PC-3 (cell line): ENCODE measurements around the gene OTC. TPM values are rescaled to one million over a fixed set of nuclear protein-coding genes. Genes with fewer than 3 reads are reported as not detected.

Experiments used
- ATAC-seq: fragments of 200-7000 bp; cut with Tn5 transposase; 2 replicates; pipeline ENCODE4 v1.9.1; 2020; ENCODE audit warnings: mild to moderate bottlenecking, moderate library complexity
- BruUV-seq: library from RNA; stranded (reverse); fragments of 400-500 nt; replicated peaks from 2 replicates; lab custom pipeline; 2021; lab: Mats Ljungman, UMichigan
- CTCF ChIA-PET: fragments of 300-600 bp; sonication (Branson Sonifier 250); formaldehyde crosslinking; loops from one replicate; lab custom pipeline; 2022; ENCODE audit warnings: antibody characterized with exemption; lab: Charles Lee
- POLR2A ChIA-PET: fragments of 300-600 bp; sonication (Branson Sonifier 250); formaldehyde crosslinking; loops from one replicate; lab custom pipeline; 2022; ENCODE audit warnings: antibody characterized with exemption; ENCODE audit not compliant: unreplicated experiment; lab: Charles Lee
- DNase-seq: peaks from one replicate; pipeline ENCODE4 v3.0.0-alpha.2; 2015
- H2AFZ ChIP-seq: fragments of 300-600 bp; sonication (generic); 2 replicates; pipeline ENCODE4 v1.6.0; 2016; ENCODE audit warnings: antibody characterized with exemption, low read length
- H3F3A ChIP-seq: fragments of 300-600 bp; sonication (generic); one replicate; pipeline ENCODE4 v1.6.0; 2017; ENCODE audit warnings: antibody characterized with exemption, low read length, control low read depth, mild to moderate bottlenecking; ENCODE audit not compliant: unreplicated experiment
- H3K27ac ChIP-seq: fragments of 300-600 bp; sonication (generic); 2 replicates; pipeline ENCODE4 v1.5.1; 2016; ENCODE audit warnings: mild to moderate bottlenecking, low read length
- H3K27me3 ChIP-seq: fragments of 300-600 bp; sonication (generic); 2 replicates; pipeline ENCODE4 v1.6.1; 2016; ENCODE audit warnings: low read length, mixed read lengths
- H3K36me3 ChIP-seq: fragments of 300-600 bp; sonication (generic); 2 replicates; pipeline ENCODE4 v1.6.1; 2016; ENCODE audit warnings: low read depth, mixed run types, low read length, mixed read lengths
- H3K4me1 ChIP-seq: fragments of 300-600 bp; sonication (generic); 2 replicates; pipeline ENCODE4 v1.5.1; 2016; ENCODE audit warnings: low read length; ENCODE audit not compliant: insufficient read depth
- H3K4me2 ChIP-seq: fragments of 300-600 bp; sonication (generic); 2 replicates; pipeline ENCODE4 v1.6.0; 2016; ENCODE audit warnings: low read length
- H3K4me3 ChIP-seq: fragments of 300-600 bp; sonication (generic); 2 replicates; pipeline ENCODE4 v1.5.1; 2016; ENCODE audit warnings: mild to moderate bottlenecking, low read length, mixed read lengths
- H3K79me2 ChIP-seq: fragments of 300-600 bp; sonication (generic); 2 replicates; pipeline ENCODE4 v1.6.1; 2017; ENCODE audit warnings: low read length, mixed read lengths
- H3K9ac ChIP-seq: fragments of 300-600 bp; sonication (generic); 2 replicates; pipeline ENCODE4 v1.6.0; 2016; ENCODE audit warnings: mild to moderate bottlenecking, low read length
- H3K9me2 ChIP-seq: fragments of 300-600 bp; sonication (generic); replicated peaks from 2 replicates; pipeline ENCODE4 v1.6.1; 2016; ENCODE audit warnings: mixed run types, low read length, mixed read lengths
- H3K9me3 ChIP-seq: fragments of 300-600 bp; sonication (generic); 2 replicates; pipeline ENCODE4 v1.6.1; 2016; ENCODE audit warnings: low read length, mixed read lengths
- H4K20me1 ChIP-seq: fragments of 300-600 bp; sonication (generic); 2 replicates; pipeline ENCODE4 v1.6.1; 2016; ENCODE audit warnings: low read length, mixed read lengths
- EZH2 ChIP-seq: fragments of 300-600 bp; sonication (generic); IDR thresholded peaks from one replicate; pipeline ENCODE4 v1.6.1; 2017; ENCODE audit warnings: antibody characterized with exemption, mild to moderate bottlenecking, low read length; ENCODE audit not compliant: unreplicated experiment
- EZH2phosphoT487 ChIP-seq: fragments of 300-600 bp; sonication (generic); IDR thresholded peaks from 2 replicates; pipeline ENCODE4 v1.6.1; 2018; ENCODE audit warnings: mild to moderate bottlenecking, antibody characterized with exemption, low read length, borderline replicate concordance
- intact Hi-C: fragments of 100-400 bp; cut with micrococcal nuclease; formaldehyde crosslinking; loops from 2 replicates; pipeline ENCODE4 v1.9.0; 2023
- total RNA-seq: library from RNA; depleted of rRNA; stranded (reverse); fragments of >200 nt; gene quantifications from 2 replicates; pipeline ENCODE4 v1.2.3, GENCODE V29; 2014
- TF ChIP-seq, protein P1 (sequence below): fragments of 300-600 bp; sonication (generic); conservative IDR thresholded peaks from 2 replicates; pipeline ENCODE4 v1.5.1; 2017; ENCODE audit warnings: antibody characterized with exemption, low read depth, mild to moderate bottlenecking, low read length

The OTC gene
- total RNA-seq, 1 experiment from 2014 or later = not detected

DNA sequence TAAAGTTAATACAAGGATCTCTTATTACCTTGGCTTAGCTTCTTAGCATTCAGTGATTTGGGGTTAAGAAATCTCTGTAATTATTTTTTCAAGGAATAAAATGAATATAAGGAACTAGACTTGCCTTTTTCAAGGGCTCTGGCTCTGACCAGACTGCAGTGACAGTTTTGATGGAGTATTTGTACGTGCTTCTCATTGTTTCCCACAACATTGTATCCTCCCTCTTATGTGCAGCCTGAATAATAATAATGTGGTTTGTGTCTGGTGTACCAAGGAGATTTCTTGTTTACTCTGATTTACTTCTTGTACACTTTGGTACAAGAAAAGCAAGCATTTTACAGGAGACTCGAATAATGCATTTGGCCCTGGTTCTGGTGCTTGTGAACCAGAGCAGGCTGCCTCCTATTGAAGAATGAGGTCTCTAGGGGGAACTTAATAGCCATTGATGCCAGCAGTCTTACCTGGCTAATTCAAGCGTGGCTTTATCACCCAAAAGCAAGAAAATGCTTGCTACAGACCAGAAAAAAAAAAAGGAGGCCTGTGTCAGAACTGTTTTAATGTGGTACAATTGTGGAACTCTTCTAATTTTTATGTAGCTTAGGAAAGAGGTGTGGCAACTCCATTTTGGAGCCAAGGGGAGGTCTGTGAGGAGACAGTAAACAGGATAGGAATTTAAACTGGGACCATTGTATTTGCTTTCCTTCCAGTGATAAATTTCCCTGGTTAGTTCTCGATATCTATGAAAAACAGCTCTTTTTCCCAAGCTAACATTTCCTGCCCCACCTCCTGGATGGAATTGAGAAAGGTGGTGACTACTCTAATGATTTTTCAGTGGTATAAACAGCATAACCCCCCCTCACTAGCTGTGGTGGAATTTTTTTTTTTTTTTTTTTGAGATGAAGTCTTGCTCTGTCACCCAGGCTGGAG, 5.6 kb downstream of the OTC start:
- Histone ChIP-seq H3K36me3 (no peaks in the 10 kb centered on the region), H3K9ac (no peak overlapping the region), H3K79me2 (no peaks in the 10 kb centered on the region), H3K4me2 (no peak overlapping the region), H3K4me1 (no peaks in the 10 kb centered on the region), H3K27me3 (peaks cover under 1% of the 10 kb centered on the region; the same call in 1 of the 2 replicates), H3K4me3 (no peak overlapping the region), H3K27ac (no peak overlapping the region), H2AFZ (no peak overlapping the region), H3F3A (no peaks in the 10 kb centered on the region), H3K9me2 (no peaks in the 10 kb centered on the region), H3K9me3 (no peaks in the 10 kb centered on the region), H4K20me1 (no peaks in the 10 kb centered on the region)
- intact Hi-C loops = no loop called here
- TF ChIP-seq EZH2phosphoT487 (no peak), EZH2 (no peak)
- TF ChIP-seq, protein P1, sequence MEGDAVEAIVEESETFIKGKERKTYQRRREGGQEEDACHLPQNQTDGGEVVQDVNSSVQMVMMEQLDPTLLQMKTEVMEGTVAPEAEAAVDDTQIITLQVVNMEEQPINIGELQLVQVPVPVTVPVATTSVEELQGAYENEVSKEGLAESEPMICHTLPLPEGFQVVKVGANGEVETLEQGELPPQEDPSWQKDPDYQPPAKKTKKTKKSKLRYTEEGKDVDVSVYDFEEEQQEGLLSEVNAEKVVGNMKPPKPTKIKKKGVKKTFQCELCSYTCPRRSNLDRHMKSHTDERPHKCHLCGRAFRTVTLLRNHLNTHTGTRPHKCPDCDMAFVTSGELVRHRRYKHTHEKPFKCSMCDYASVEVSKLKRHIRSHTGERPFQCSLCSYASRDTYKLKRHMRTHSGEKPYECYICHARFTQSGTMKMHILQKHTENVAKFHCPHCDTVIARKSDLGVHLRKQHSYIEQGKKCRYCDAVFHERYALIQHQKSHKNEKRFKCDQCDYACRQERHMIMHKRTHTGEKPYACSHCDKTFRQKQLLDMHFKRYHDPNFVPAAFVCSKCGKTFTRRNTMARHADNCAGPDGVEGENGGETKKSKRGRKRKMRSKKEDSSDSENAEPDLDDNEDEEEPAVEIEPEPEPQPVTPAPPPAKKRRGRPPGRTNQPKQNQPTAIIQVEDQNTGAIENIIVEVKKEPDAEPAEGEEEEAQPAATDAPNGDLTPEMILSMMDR = no peak
- no peak for ATAC-seq
- DNase-seq = no peak
- BruUV-seq = no TSS peak
- CTCF ChIA-PET = no interaction called here
- POLR2A ChIA-PET = no interaction called here

DNA sequence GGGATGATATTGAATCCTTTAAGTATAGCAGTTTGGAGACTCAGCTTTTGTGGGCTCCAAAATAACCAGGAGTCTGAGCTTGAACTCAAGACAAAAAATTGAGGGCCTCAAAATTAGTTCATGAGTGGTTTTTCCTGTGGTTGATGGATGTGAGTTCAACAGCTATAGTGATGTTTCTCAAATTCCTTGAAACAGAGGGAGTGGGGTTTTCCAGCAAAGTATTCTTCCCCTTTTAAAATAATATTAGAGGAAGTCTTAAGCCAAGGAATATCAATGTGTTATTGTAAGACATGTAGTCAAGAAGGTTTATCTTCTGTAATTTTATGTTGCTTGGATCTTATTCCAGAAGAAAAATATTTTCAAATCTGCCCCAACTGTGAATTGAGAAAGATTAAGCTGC, 10.6 kb downstream of the OTC start:
- POLR2A ChIA-PET = no interaction called here
- H3K27me3 ChIP-seq = no peaks in the 10 kb centered on the region
- H3F3A ChIP-seq = no peaks in the 10 kb centered on the region
- TF ChIP-seq, protein P1 = no peak
- TF ChIP-seq EZH2phosphoT487 = no peak
- no peak for TF ChIP-seq EZH2
- H3K4me1 ChIP-seq = no peaks in the 10 kb centered on the region
- no peaks in the 10 kb centered on the region for H4K20me1 ChIP-seq
- no peaks in the 10 kb centered on the region for H3K9me2 ChIP-seq
- no peak overlapping the region for H3K4me2 ChIP-seq
- no peak overlapping the region for H3K4me3 ChIP-seq
- no peaks in the 10 kb centered on the region for H3K36me3 ChIP-seq
- no peak overlapping the region for H3K9ac ChIP-seq
- no peak overlapping the region for H3K27ac ChIP-seq
- no peaks in the 10 kb centered on the region for H3K9me3 ChIP-seq
- DNase-seq (no peak), ATAC-seq (no peak)
- no TSS peak for BruUV-seq
- intact Hi-C loops = no loop called here
- H3K79me2 ChIP-seq = no peaks in the 10 kb centered on the region
- H2AFZ ChIP-seq = no peak overlapping the region
- CTCF ChIA-PET = no interaction called here

DNA sequence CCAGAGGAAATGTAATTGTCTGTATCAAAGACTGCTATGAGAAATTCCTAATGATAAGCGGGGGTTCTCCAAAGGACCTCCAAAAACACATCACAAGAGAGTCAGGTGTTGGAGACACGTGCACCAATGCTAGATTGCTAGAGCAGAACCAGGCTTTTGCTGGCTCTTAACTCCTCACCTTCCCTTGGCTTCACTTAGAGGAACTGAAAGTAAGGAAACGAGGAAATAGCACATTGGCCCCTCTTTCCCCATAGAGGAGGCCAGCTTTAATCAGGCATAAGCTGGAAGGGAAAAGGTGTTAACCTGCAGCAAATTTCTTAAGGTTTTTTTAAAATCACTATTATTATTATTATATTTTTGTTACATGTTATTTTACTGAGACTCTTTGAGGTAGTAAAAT, 13.6 kb downstream of the OTC start:
- no peak for DNase-seq
- Histone ChIP-seq H3K9me2 (no peaks in the 10 kb centered on the region), H3K4me1 (no peaks in the 10 kb centered on the region), H3K4me2 (no peak overlapping the region), H2AFZ (no peak overlapping the region), H3K27ac (no peak overlapping the region), H3K79me2 (no peaks in the 10 kb centered on the region), H3K4me3 (no peak overlapping the region), H4K20me1 (no peaks in the 10 kb centered on the region), H3K36me3 (no peaks in the 10 kb centered on the region), H3K27me3 (peaks cover 13% of the 10 kb centered on the region), H3F3A (no peaks in the 10 kb centered on the region), H3K9me3 (no peaks in the 10 kb centered on the region), H3K9ac (no peak overlapping the region)
- ChIA-PET CTCF (no interaction called here), POLR2A (no interaction called here)
- no TSS peak for BruUV-seq
- intact Hi-C loops = no loop called here
- TF ChIP-seq, protein P1 = no peak
- TF ChIP-seq EZH2 (no peak), EZH2phosphoT487 (no peak)
- no peak for ATAC-seq
